Measurements from ENCODE around the gene CHPT1. TPM values are rescaled to one million over a fixed set of nuclear protein-coding genes. Genes with fewer than 3 reads are reported as not detected.

The CHPT1 gene
- total RNA-seq, 1 experiment from 2014 or later = 28.1 TPM

DNA sequence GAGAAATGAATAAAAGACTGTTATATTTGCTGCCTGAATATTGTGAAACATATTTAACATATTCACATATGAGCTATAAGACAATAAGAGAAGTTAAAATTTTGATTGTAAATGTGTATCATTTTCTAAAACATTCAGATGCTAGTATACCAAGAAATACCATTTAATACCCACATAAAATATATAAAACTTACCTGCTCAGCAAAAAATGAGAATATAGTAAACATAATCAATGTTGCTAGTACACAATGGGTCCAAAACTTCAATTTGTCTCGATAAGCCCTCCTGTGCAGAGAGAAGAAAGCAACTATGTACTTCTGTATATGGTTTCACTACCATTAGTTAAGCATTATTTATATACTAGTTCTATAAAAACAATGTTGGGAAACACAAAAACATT lies 51.5 kb downstream of the CHPT1 start:
- no TSS peak for BruUV-seq (replicated peaks)
- CTCF ChIA-PET = interaction anchor here (1.0 to 1.6 kb wide), 2 partner anchors 11 to 24 kb away, joined by 3 to 6 read pairs; no protein-coding TSS in a partner anchor
- H3K4me3 Mint-ChIP-seq (ENCODE audit: unreplicated experiment) = no peak overlapping the region
- POLR2A ChIA-PET = interaction anchor here (0.7 kb wide), 1 partner anchor 291 kb away, joined by 3 read pairs; no protein-coding TSS in a partner anchor
- no peaks in the 10 kb centered on the region for H3K4me1 Mint-ChIP-seq (ENCODE audit: insufficient read depth, unreplicated experiment)
- H3K27me3 Mint-ChIP-seq (ENCODE audit: insufficient read depth, unreplicated experiment) = no peaks in the 10 kb centered on the region
- H3K27ac Mint-ChIP-seq (ENCODE audit: low read depth, unreplicated experiment) = no peak overlapping the region
- no peaks in the 10 kb centered on the region for H3K9me3 Mint-ChIP-seq (ENCODE audit: unreplicated experiment)
- peaks cover 56% of the 10 kb centered on the region for H3K36me3 Mint-ChIP-seq (ENCODE audit: insufficient read depth, unreplicated experiment)
- intact Hi-C loops (cut with micrococcal nuclease) = no loop called here
- DNase-seq (ENCODE audit: unreplicated experiment) = no peak
- TF ChIP-seq, protein P1, sequence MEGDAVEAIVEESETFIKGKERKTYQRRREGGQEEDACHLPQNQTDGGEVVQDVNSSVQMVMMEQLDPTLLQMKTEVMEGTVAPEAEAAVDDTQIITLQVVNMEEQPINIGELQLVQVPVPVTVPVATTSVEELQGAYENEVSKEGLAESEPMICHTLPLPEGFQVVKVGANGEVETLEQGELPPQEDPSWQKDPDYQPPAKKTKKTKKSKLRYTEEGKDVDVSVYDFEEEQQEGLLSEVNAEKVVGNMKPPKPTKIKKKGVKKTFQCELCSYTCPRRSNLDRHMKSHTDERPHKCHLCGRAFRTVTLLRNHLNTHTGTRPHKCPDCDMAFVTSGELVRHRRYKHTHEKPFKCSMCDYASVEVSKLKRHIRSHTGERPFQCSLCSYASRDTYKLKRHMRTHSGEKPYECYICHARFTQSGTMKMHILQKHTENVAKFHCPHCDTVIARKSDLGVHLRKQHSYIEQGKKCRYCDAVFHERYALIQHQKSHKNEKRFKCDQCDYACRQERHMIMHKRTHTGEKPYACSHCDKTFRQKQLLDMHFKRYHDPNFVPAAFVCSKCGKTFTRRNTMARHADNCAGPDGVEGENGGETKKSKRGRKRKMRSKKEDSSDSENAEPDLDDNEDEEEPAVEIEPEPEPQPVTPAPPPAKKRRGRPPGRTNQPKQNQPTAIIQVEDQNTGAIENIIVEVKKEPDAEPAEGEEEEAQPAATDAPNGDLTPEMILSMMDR (IDR thresholded peaks at IDR 0.05; ENCODE audit: unreplicated experiment) = no peak

- Mint-ChIP-seq H3K4me3 (ENCODE audit: unreplicated experiment) (no peak overlapping the region), H3K27me3 (ENCODE audit: insufficient read depth, unreplicated experiment) (no peaks in the 10 kb centered on the region), H3K4me1 (ENCODE audit: insufficient read depth, unreplicated experiment) (no peaks in the 10 kb centered on the region), H3K27ac (ENCODE audit: low read depth, unreplicated experiment) (no peak overlapping the region), H3K9me3 (ENCODE audit: unreplicated experiment) (no peaks in the 10 kb centered on the region), H3K36me3 (ENCODE audit: insufficient read depth, unreplicated experiment) (peaks cover 54% of the 10 kb centered on the region)
- BruUV-seq (replicated peaks) = no TSS peak
- ChIA-PET POLR2A (no interaction called here), CTCF (interaction anchor here (0.7 kb wide), 1 partner anchor 82 kb away, joined by 3 read pairs; no protein-coding TSS in a partner anchor)
- TF ChIP-seq, protein P1 (IDR thresholded peaks at IDR 0.05; ENCODE audit: unreplicated experiment) = no peak
- DNase-seq (ENCODE audit: unreplicated experiment) = no peak
- intact Hi-C loops (cut with micrococcal nuclease) = no loop called here
These were observed 52.2 kb downstream of the CHPT1 start for GRCh38 chr12:101749657-101750056.

- ChIA-PET POLR2A (no interaction called here), CTCF (interaction anchor here (0.7 to 1.9 kb wide), 2 partner anchors 10 to 82 kb away, joined by 3 to 12 read pairs; no protein-coding TSS in a partner anchor)
- BruUV-seq (replicated peaks) = no TSS peak
- no peak overlapping the region for H3K4me3 Mint-ChIP-seq (ENCODE audit: unreplicated experiment)
- intact Hi-C loops (cut with micrococcal nuclease) = no loop called here
- no peaks in the 10 kb centered on the region for H3K9me3 Mint-ChIP-seq (ENCODE audit: unreplicated experiment)
- H3K27ac Mint-ChIP-seq (ENCODE audit: low read depth, unreplicated experiment) = no peak overlapping the region
- H3K36me3 Mint-ChIP-seq (ENCODE audit: insufficient read depth, unreplicated experiment) = peaks cover 54% of the 10 kb centered on the region
- H3K27me3 Mint-ChIP-seq (ENCODE audit: insufficient read depth, unreplicated experiment) = no peaks in the 10 kb centered on the region
- DNase-seq (ENCODE audit: unreplicated experiment) = no peak
- TF ChIP-seq, protein P1 (IDR thresholded peaks at IDR 0.05; ENCODE audit: unreplicated experiment) = no peak
- H3K4me1 Mint-ChIP-seq (ENCODE audit: insufficient read depth, unreplicated experiment) = no peaks in the 10 kb centered on the region
These were observed 52.7 kb downstream of the CHPT1 start for GRCh38 chr12:101750152-101750551.

DNA sequence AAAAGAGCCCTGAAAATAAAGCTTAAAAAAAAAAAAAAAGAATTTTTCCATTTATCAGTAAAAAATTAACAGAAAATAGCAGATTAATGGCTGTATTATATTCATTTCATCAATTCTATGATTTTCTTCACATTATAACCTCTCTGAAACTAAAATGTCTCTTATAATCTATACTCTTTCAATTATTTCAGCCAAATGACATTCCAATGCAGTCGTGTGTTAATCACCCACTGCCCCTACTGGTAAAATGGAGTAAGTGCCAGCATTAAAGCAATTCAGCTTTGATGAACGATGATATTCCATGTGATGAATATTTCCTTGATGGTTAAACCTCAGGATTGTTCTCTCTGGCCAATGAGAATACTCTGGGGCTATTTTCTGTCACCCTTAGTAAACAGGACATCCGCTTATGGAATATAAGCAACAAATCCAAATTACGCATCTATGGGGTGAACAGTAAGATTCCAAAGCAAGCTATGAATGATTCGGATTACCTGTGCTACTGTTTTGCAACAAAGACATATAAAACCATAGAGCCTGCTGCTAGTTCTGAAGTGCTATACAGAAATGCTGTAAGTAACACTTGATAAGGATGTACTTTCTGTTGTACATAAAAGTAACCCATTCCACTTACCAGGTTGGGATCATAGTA lies 62.1 kb downstream of the CHPT1 start:
- POLR2A ChIA-PET = interaction anchor here (0.6 to 1.1 kb wide), 3 partner anchors 352 to 1566 kb away, joined by 3 to 5 read pairs (median 4); partner anchors contain the start of gene ARL1
- intact Hi-C loops (cut with micrococcal nuclease) = loop anchor here (1.0 to 5.0 kb wide), 4 partner anchors 62 to 345 kb away; partner anchors contain the start of gene CHPT1
- H3K27ac Mint-ChIP-seq (ENCODE audit: low read depth, unreplicated experiment) = no peak overlapping the region
- DNase-seq (ENCODE audit: unreplicated experiment) = peak; percentile 61
- TF ChIP-seq, protein P1 (IDR thresholded peaks at IDR 0.05; ENCODE audit: unreplicated experiment) = peak; percentile 65
- H3K9me3 Mint-ChIP-seq (ENCODE audit: unreplicated experiment) = no peaks in the 10 kb centered on the region
- BruUV-seq (replicated peaks) = no TSS peak
- H3K4me1 Mint-ChIP-seq (ENCODE audit: insufficient read depth, unreplicated experiment) = no peaks in the 10 kb centered on the region
- H3K27me3 Mint-ChIP-seq (ENCODE audit: insufficient read depth, unreplicated experiment) = no peaks in the 10 kb centered on the region
- H3K36me3 Mint-ChIP-seq (ENCODE audit: insufficient read depth, unreplicated experiment) = peaks cover 14% of the 10 kb centered on the region
- CTCF ChIA-PET = interaction anchor here (0.5 to 4.0 kb wide), 40 partner anchors 8 to 1108 kb away, joined by 3 to 28 read pairs (median 4); partner anchors contain the start of genes CHPT1 and SYCP3
- no peak overlapping the region for H3K4me3 Mint-ChIP-seq (ENCODE audit: unreplicated experiment)

Data from MCF 10A (cell line).